PC-9 (cell line): ENCODE results near the gene RAPGEF1. TPM values are rescaled to one million over a fixed set of nuclear protein-coding genes. Genes with fewer than 3 reads are reported as not detected.

ENCODE experiments used
- BruUV-seq: library from RNA; stranded (reverse); fragments of 400-500 nt; replicated peaks from 2 replicates; lab custom pipeline; 2021; lab: Mats Ljungman, UMichigan
- CTCF ChIA-PET: fragments of 300-600 bp; sonication (Branson Sonifier 250); formaldehyde crosslinking; loops from one replicate; lab custom pipeline; 2022; ENCODE audit warnings: antibody characterized with exemption; lab: Charles Lee
- POLR2A ChIA-PET: fragments of 300-600 bp; sonication (Branson Sonifier 250); formaldehyde crosslinking; loops from one replicate; lab custom pipeline; 2022; ENCODE audit warnings: antibody characterized with exemption; ENCODE audit not compliant: unreplicated experiment; lab: Charles Lee
- DNase-seq, 2 experiments: peaks; one replicate each; pipeline versions ENCODE4 v3.0.0 to v3.0.0-alpha.2; 2015 to 2022; ENCODE audit warnings: mixed read lengths in 1 of 2
- H2AFZ ChIP-seq: fragments of 200-600 bp; sonication (generic); 2 replicates; pipeline ENCODE4 v1.8.1; 2017; ENCODE audit warnings: antibody characterized with exemption
- H3F3A ChIP-seq: fragments of 200-600 bp; sonication (generic); 2 replicates; pipeline ENCODE4 v1.8.1; 2017; ENCODE audit warnings: antibody characterized with exemption, mild to moderate bottlenecking, low read depth; ENCODE audit not compliant: insufficient read depth
- H3K27ac ChIP-seq: fragments of 200-600 bp; sonication (generic); 2 replicates; pipeline ENCODE4 v1.6.1; 2016; ENCODE audit warnings: mixed run types
- H3K27me3 ChIP-seq: fragments of 200-600 bp; sonication (generic); 2 replicates; pipeline ENCODE4 v1.6.1; 2016; ENCODE audit warnings: low read depth, mixed run types; ENCODE audit not compliant: insufficient read depth
- H3K36me3 ChIP-seq: fragments of 200-600 bp; sonication (generic); 2 replicates; pipeline ENCODE4 v1.6.1; 2016; ENCODE audit warnings: low read depth, mixed run types
- H3K4me1 ChIP-seq: fragments of 200-600 bp; sonication (generic); replicated peaks from 2 replicates; pipeline ENCODE4 v1.6.1; 2016; ENCODE audit warnings: mixed run types; ENCODE audit not compliant: insufficient read depth
- H3K4me2 ChIP-seq: fragments of 200-600 bp; sonication (generic); 2 replicates; pipeline ENCODE4 v1.6.1; 2017; ENCODE audit warnings: mixed run types
- H3K4me3 ChIP-seq: fragments of 200-600 bp; sonication (generic); 2 replicates; pipeline ENCODE4 v1.6.1; 2016; ENCODE audit warnings: mixed run types
- H3K79me2 ChIP-seq: fragments of 200-600 bp; sonication (generic); 2 replicates; pipeline ENCODE4 v1.6.1; 2017; ENCODE audit warnings: low read depth, mixed run types
- H3K9me2 ChIP-seq: fragments of 200-600 bp; sonication (generic); 2 replicates; pipeline ENCODE4 v1.8.1; 2017; ENCODE audit warnings: mild to moderate bottlenecking; ENCODE audit not compliant: insufficient read depth
- H3K9me3 ChIP-seq: fragments of 200-600 bp; sonication (generic); 2 replicates; pipeline ENCODE4 v1.8.1; 2016; ENCODE audit warnings: low read depth; ENCODE audit not compliant: insufficient read depth
- H4K20me1 ChIP-seq: fragments of 200-600 bp; sonication (generic); 2 replicates; pipeline ENCODE4 v1.8.1; 2017; ENCODE audit not compliant: insufficient read depth
- CTCF ChIP-seq: fragments of 200-600 bp; sonication (generic); conservative IDR thresholded peaks from 2 replicates; pipeline ENCODE4 v1.6.1; 2017; ENCODE audit warnings: mixed run types, antibody characterized with exemption, mild to moderate bottlenecking, moderate library complexity
- EZH2 ChIP-seq: fragments of 200-600 bp; sonication (generic); IDR thresholded peaks from 2 replicates; pipeline ENCODE4 v1.8.0; 2017; ENCODE audit warnings: antibody characterized with exemption, low read depth
- intact Hi-C: fragments of 100-400 bp; cut with micrococcal nuclease; formaldehyde crosslinking; loops from one replicate; pipeline ENCODE4 v1.10.0; 2022; ENCODE audit not compliant: unreplicated experiment
- total RNA-seq: library from RNA; stranded (reverse); gene quantifications from 2 replicates; pipeline ENCODE4 v1.2.3, GENCODE V29; 2021

Gene RAPGEF1
- total RNA-seq, 1 experiment from 2014 or later: 66.5 TPM

DNA sequence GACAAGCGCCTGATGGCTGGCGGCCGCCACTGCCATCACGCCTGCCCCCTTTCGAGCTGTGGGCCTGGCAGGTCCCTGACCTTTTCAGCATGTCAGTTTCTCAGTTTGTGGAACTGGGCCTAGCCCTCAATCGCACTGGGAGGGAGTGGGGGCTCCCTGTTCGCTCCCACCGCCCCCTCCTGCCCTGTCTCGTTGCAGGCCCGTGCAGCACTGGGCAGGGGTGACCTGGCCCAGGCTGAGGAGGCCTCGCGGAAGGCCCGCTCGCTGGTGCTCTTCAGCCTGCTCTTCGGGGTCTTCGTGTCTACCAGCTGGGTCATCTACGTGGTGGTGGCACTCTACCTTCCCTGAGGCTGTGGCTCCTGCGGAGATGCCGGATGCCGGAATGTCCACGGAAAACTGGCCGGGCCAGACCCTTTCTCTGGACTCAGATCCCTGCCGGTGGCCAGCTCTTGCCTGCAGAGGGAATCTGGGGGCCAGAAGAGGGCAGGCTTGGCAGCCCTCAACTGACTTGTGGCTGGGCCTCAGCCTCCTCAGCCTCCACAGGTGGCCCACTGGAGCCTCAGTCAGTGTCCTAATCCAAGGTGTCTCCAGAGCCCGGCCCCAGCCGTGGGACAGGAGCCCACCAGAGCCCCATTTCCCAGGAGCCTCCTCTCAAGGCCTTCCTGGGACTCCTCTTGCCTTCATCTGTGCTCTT lies 181.9 kb downstream of the RAPGEF1 start:
- H3K4me2 ChIP-seq: no peak overlapping the region
- no peaks in the 10 kb centered on the region; the same call in 1 of the 2 replicates for H3K9me3 ChIP-seq
- H3K4me3 ChIP-seq: no peak overlapping the region
- H3K9me2 ChIP-seq: no peaks in the 10 kb centered on the region
- no peak overlapping the region for H2AFZ ChIP-seq
- intact Hi-C loops: no loop called here
- no peaks in the 10 kb centered on the region for H3K79me2 ChIP-seq
- BruUV-seq: no TSS peak
- H3K4me1 ChIP-seq: peaks cover 20% of the 10 kb centered on the region
- no peaks in the 10 kb centered on the region for H3K27me3 ChIP-seq
- no peak overlapping the region for H3K27ac ChIP-seq
- ChIA-PET POLR2A (interaction anchor here (0.6 kb wide), 1 partner anchor 266 kb away, joined by 5 read pairs; no protein-coding TSS in a partner anchor), CTCF (interaction anchor here (0.6 to 0.7 kb wide), 2 partner anchors 679 to 1111 kb away, joined by 3 to 5 read pairs; no protein-coding TSS in a partner anchor)
- H3F3A ChIP-seq: peaks cover 11% of the 10 kb centered on the region
- H4K20me1 ChIP-seq: no peaks in the 10 kb centered on the region
- H3K36me3 ChIP-seq: no peaks in the 10 kb centered on the region
- TF ChIP-seq CTCF (no peak), EZH2 (no peak)
- no peak for DNase-seq

- H3K27ac ChIP-seq: no peak overlapping the region
- H2AFZ ChIP-seq: no peak overlapping the region
- H3K79me2 ChIP-seq: no peaks in the 10 kb centered on the region
- intact Hi-C loops: no loop called here
- H3K4me3 ChIP-seq: no peak overlapping the region
- H3K36me3 ChIP-seq: no peaks in the 10 kb centered on the region
- H4K20me1 ChIP-seq: no peaks in the 10 kb centered on the region
- 0 out of 2 replicates have a peak, but pooled peaks cover 3% of the 10 kb centered on the region for H3F3A ChIP-seq
- H3K9me3 ChIP-seq: no peaks in the 10 kb centered on the region
- H3K4me2 ChIP-seq: no peak overlapping the region
- POLR2A ChIA-PET: no interaction called here
- DNase-seq: no peak
- H3K4me1 ChIP-seq: peaks cover 6% of the 10 kb centered on the region
- no TSS peak for BruUV-seq
- CTCF ChIA-PET: interaction anchor here (0.6 kb wide), 1 partner anchor 821 kb away, joined by 3 read pairs; no protein-coding TSS in a partner anchor
- H3K27me3 ChIP-seq: peaks cover 6% of the 10 kb centered on the region; the same call in 1 of the 2 replicates
- no peak for TF ChIP-seq EZH2
- TF ChIP-seq CTCF: no peak
- H3K9me2 ChIP-seq: no peaks in the 10 kb centered on the region
These were observed 183.8 kb downstream of the RAPGEF1 start for GRCh38 chr9:131555841-131556673.

DNA sequence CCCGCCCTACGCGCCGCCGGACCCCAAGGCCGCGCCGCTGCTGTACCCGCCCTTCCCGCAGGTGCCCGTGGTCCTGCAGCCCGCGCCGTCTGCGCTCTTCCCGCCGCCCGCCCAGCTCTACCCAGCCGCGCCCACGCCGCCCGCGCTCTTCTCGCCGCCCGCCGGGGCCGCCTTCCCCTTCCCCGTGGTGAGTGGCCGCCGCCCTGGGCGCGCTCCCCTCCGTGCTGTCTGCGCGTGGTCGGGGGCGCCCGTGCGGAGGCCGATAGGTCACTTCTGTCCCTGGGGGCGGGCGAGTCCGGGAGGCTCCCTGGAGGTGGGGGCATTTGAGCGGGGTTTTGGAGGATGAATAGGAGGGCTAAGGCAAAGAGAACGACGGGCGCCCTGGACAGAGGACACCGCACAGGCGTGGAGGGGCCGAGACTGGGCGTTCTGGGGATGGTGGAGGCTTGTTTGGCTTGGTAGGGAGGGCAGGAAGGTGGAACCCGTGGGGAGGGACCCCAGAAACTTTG lies 185.0 kb downstream of the RAPGEF1 start:
- H3K9me2 ChIP-seq: no peaks in the 10 kb centered on the region
- no peaks in the 10 kb centered on the region for H4K20me1 ChIP-seq
- no peak overlapping the region for H3K4me3 ChIP-seq
- H2AFZ ChIP-seq: no peak overlapping the region
- no peaks in the 10 kb centered on the region for H3K79me2 ChIP-seq
- H3K4me1 ChIP-seq: no peaks in the 10 kb centered on the region
- H3K36me3 ChIP-seq: no peaks in the 10 kb centered on the region
- intact Hi-C loops: no loop called here
- no TSS peak for BruUV-seq
- TF ChIP-seq CTCF: no peak
- TF ChIP-seq EZH2: no peak
- H3K27ac ChIP-seq: no peak overlapping the region
- ChIA-PET CTCF (interaction anchor here (0.6 kb wide), 1 partner anchor 306 kb away, joined by 6 read pairs; no protein-coding TSS in a partner anchor), POLR2A (no interaction called here)
- H3K27me3 ChIP-seq: peaks cover 12% of the 10 kb centered on the region
- no peaks in the 10 kb centered on the region for H3K9me3 ChIP-seq
- DNase-seq: no peak
- H3K4me2 ChIP-seq: no peak overlapping the region
- no peaks in the 10 kb centered on the region for H3F3A ChIP-seq
